ENCODE results near the gene CNTNAP5.

- TF ChIP-seq CTCF (IDR thresholded peaks at IDR 0.05; ENCODE audit: low read length): no peak
- TF ChIP-seq EZH2phosphoT487 (IDR thresholded peaks at IDR 0.05; ENCODE audit: low read length): no peak
Measured at GRCh38 chr2:124887466-124887865, 862.4 kb downstream of the CNTNAP5 start.

Measured in MM.1S (cell line).